HepG2 (cell line): ENCODE data around the gene PLCB1.

Source experiments
- CTCF ChIP-seq: sonication (generic); formaldehyde crosslinking; IDR thresholded peaks from 2 replicates; pipeline ENCODE4 v1.5.0; 2020; ENCODE audit warnings: mild to moderate bottlenecking, missing genetic modification reagents, moderate library complexity
- ELF4 ChIP-seq: sonication (generic); formaldehyde crosslinking; IDR thresholded peaks from 2 replicates; pipeline ENCODE4 v1.5.0; 2020; ENCODE audit warnings: missing genetic modification reagents, mild to moderate bottlenecking, moderate library complexity, borderline replicate concordance
- EZH2 ChIP-seq: conservative IDR thresholded peaks from 2 replicates; pipeline ENCODE4 v1.6.1; 2012; ENCODE audit warnings: mild to moderate bottlenecking, low read depth, low read length, moderate library complexity
- IKZF4 ChIP-seq: sonication (generic); formaldehyde crosslinking; IDR thresholded peaks from 2 replicates; pipeline ENCODE4 v1.5.1; 2020; ENCODE audit warnings: borderline replicate concordance, mild to moderate bottlenecking, low read depth, missing genetic modification reagents; ENCODE audit errors: not compliant biosample characterization
- KLF9 ChIP-seq: IDR thresholded peaks from 2 replicates; pipeline ENCODE4 v1.6.1; 2016; ENCODE audit warnings: low read depth
- MYC ChIP-seq: sonication (generic); formaldehyde crosslinking; IDR thresholded peaks from 2 replicates; pipeline ENCODE4 v1.9.0; 2021; ENCODE audit warnings: missing genetic modification reagents, borderline replicate concordance
- NFIB ChIP-seq: sonication (generic); formaldehyde crosslinking; IDR thresholded peaks from 2 replicates; pipeline ENCODE4 v1.9.0; 2021; ENCODE audit warnings: missing genetic modification reagents, mild to moderate bottlenecking, borderline replicate concordance
- NR1H2 ChIP-seq: sonication (generic); formaldehyde crosslinking; IDR thresholded peaks from 2 replicates; pipeline ENCODE4 v1.8.1; 2022; ENCODE audit warnings: low read depth, missing genetic modification reagents, borderline replicate concordance
- SNAI1 ChIP-seq: sonication (generic); formaldehyde crosslinking; IDR thresholded peaks from 2 replicates; pipeline ENCODE4 v1.5.0; 2020; ENCODE audit warnings: mild to moderate bottlenecking, missing genetic modification reagents, borderline replicate concordance
- ZNF263 ChIP-seq: sonication (generic); formaldehyde crosslinking; IDR thresholded peaks from 2 replicates; pipeline ENCODE4 v1.4.0; 2020; ENCODE audit warnings: missing genetic modification reagents
- ZNF30 ChIP-seq: sonication (generic); formaldehyde crosslinking; IDR thresholded peaks from 2 replicates; pipeline ENCODE4 v1.5.0; 2020; ENCODE audit warnings: mild to moderate bottlenecking, missing genetic modification reagents
- ZSCAN20 ChIP-seq: sonication (generic); formaldehyde crosslinking; IDR thresholded peaks from 2 replicates; pipeline ENCODE4 v1.4.0; 2020; ENCODE audit warnings: missing genetic modification reagents, mild to moderate bottlenecking, borderline replicate concordance

- TF ChIP-seq ELF4 (no peak), EZH2 (no peak), NFIB (no peak), KLF9 (CRISPR knock-in tag) (no peak), MYC (no peak), ZNF263 (CRISPR knock-in tag) (no peak), SNAI1 (no peak), IKZF4 (CRISPR knock-in tag) (no peak), NR1H2 (no peak), ZNF30 (CRISPR knock-in tag) (no peak), CTCF (CRISPR knock-in tag) (no peak), ZSCAN20 (CRISPR knock-in tag) (no peak)
Measured at GRCh38 chr20:8408587-8409307, 276.7 kb downstream of the PLCB1 start.
